NCI-H1436 (cell line): ENCODE data around the gene SCAF1.
A peak's percentile ranks its signal among the peaks of the same experiment; 100 is the strongest.

Source experiments
- DNase-seq: peaks from one replicate; lab custom pipeline; 2025; lab: John Stamatoyannopoulos, UW

The SCAF1 gene

GRCh38 chr19:49687150-49687549 lies 45.1 kb downstream of the SCAF1 start:
- no peak for DNase-seq

GRCh38 chr19:49687566-49688316 lies 45.7 kb downstream of the SCAF1 start:
- DNase-seq = no peak

GRCh38 chr19:49688531-49689132 lies 46.6 kb downstream of the SCAF1 start:
- DNase-seq = no peak

GRCh38 chr19:49689133-49690078 lies 47.4 kb downstream of the SCAF1 start, which contains the start of gene ADM5:
Gene ADM5, plus strand, starts transcription at chr19:49689594. Its CDS starts 244 bp downstream, at chr19:49689838.
- peak; percentile 77 for DNase-seq

- no peak for DNase-seq
Measured at GRCh38 chr19:49690079-49690655, 48.2 kb downstream of the SCAF1 start.

- DNase-seq = peak; percentile 97
Measured at GRCh38 chr19:49690656-49691242, 48.7 kb downstream of the SCAF1 start, which contains the start of gene CPT1C. Gene CPT1C, plus strand, starts transcription at chr19:49691116. Its CDS starts 1,137 bp downstream, at chr19:49692253.

- DNase-seq = peak; percentile 90
Measured at GRCh38 chr19:49691243-49692146, 49.5 kb downstream of the SCAF1 start.

- no peak for DNase-seq
Measured at GRCh38 chr19:49692147-49692506, 50.1 kb downstream of the SCAF1 start.

GRCh38 chr19:49696115-49696514 lies 54.1 kb downstream of the SCAF1 start:
- no peak for DNase-seq

- no peak for DNase-seq
Measured at GRCh38 chr19:49696865-49697264, 54.9 kb downstream of the SCAF1 start.

- DNase-seq = no peak
Measured at GRCh38 chr19:49699364-49699763, 57.4 kb downstream of the SCAF1 start.

- DNase-seq = no peak
Measured at GRCh38 chr19:49700563-49700962, 58.6 kb downstream of the SCAF1 start.

- DNase-seq = no peak
Measured at GRCh38 chr19:49701271-49701786, 59.3 kb downstream of the SCAF1 start.

GRCh38 chr19:49704888-49705642 lies 63.1 kb downstream of the SCAF1 start:
- no peak for DNase-seq

- DNase-seq = no peak
Measured at GRCh38 chr19:49705919-49706318, 63.9 kb downstream of the SCAF1 start.
